Measurements from ENCODE around the gene GAPDH.

DNA sequence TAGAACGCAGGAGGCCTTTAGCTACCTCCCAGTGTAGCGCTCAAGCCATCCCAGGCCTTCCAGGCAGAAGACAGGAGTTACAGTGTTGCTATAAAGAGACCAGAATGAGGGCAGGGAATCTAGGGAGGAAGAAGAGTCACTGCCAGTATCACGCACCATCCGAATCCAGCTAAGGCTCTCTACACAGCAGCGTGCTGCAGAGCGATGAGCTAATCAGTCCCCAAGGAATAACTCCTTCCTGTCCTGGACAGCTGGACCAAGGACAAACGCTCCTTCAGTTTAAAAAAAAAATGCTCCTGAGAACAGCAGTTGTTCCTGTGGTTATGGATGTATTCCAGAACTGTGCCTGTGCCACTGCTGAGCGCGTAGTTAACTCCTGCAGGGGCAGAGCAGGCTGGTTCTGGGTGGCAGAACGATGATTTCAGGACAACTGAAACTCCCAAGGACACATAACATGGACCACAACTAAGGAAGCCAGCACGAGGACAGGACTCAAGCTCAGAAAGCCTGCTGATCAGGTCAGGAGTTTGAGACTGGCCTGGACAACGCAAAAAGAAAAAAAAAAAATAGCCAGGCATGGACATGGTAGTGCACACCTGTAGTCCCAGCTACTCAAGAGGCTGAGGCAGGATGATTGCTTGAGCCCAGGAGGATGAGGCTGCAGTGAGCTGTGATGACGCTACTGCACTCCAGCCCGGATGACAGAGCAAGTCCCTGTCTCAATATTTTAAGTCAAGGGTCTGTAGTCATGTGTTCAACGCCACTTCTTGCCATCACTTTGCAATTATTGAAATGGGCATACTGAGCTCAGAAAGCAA lies 18.9 kb downstream of the GAPDH start:
- no peak for TF ChIP-seq EP300 (IDR thresholded peaks at IDR 0.05; ENCODE audit: borderline replicate concordance)
- TF ChIP-seq TAF1 (IDR thresholded peaks at IDR 0.05; ENCODE audit: low read depth) = no peak
